ENCODE measurements around the gene GPC6.

DNA sequence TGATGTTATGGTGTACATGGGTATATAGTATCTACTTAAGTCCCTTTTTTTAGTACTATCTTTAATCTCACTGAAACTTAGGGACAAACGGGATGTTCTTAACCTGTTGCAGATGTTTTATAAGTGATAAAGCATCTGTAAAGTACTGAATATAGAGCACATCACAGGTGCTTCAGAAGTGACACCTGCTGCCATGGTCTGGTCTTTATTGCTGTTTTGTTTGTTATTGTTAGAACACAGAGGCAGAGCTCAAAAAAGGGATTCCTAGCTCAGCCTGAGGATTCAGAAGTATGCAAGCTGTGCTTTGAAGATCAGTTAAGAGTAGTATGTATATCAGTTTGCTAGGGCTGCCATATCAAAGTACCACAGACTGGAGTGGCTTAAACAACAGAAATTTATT lies 1033.4 kb downstream of the GPC6 start:
- no peak for TF ChIP-seq EZH2 (IDR thresholded peaks at IDR 0.05; ENCODE audit: borderline replicate concordance, low read length)
- TF ChIP-seq, protein P1, sequence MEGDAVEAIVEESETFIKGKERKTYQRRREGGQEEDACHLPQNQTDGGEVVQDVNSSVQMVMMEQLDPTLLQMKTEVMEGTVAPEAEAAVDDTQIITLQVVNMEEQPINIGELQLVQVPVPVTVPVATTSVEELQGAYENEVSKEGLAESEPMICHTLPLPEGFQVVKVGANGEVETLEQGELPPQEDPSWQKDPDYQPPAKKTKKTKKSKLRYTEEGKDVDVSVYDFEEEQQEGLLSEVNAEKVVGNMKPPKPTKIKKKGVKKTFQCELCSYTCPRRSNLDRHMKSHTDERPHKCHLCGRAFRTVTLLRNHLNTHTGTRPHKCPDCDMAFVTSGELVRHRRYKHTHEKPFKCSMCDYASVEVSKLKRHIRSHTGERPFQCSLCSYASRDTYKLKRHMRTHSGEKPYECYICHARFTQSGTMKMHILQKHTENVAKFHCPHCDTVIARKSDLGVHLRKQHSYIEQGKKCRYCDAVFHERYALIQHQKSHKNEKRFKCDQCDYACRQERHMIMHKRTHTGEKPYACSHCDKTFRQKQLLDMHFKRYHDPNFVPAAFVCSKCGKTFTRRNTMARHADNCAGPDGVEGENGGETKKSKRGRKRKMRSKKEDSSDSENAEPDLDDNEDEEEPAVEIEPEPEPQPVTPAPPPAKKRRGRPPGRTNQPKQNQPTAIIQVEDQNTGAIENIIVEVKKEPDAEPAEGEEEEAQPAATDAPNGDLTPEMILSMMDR (IDR thresholded peaks at IDR 0.05; ENCODE audit: low read length), result no peak

Data from OCI-LY1 (cell line).